Muscle of back (tissue), 11 donors: ENCODE results near the gene SORCS1. TPM values are rescaled to one million over a fixed set of nuclear protein-coding genes. Genes with fewer than 3 reads are reported as not detected.
A peak's percentile ranks its signal among the peaks of the same experiment; 100 is the strongest.
"Not testable (repeated sequence)": the region's sequence is repeated elsewhere in the genome, so short reads cannot be mapped to it uniquely, and the experiment has no call there.

Experiments used
- DNase-seq, 3 donors: peaks; one replicate each; pipeline versions ENCODE4 v3.0.0 to v3.0.0-alpha.2; 2013
- polyA plus RNA-seq, 10 donors: library from polyadenylated mRNA; unstranded; fragments of 120-200 nt; gene quantifications; one replicate each; pipeline ENCODE4 v1.2.1, GENCODE V29; 2013; ENCODE audit not compliant: insufficient read length in 10 of 10

SORCS1 gene
- polyA plus RNA-seq, 10 donors: 2.5 to 5.7 (median 4.0) TPM

DNA sequence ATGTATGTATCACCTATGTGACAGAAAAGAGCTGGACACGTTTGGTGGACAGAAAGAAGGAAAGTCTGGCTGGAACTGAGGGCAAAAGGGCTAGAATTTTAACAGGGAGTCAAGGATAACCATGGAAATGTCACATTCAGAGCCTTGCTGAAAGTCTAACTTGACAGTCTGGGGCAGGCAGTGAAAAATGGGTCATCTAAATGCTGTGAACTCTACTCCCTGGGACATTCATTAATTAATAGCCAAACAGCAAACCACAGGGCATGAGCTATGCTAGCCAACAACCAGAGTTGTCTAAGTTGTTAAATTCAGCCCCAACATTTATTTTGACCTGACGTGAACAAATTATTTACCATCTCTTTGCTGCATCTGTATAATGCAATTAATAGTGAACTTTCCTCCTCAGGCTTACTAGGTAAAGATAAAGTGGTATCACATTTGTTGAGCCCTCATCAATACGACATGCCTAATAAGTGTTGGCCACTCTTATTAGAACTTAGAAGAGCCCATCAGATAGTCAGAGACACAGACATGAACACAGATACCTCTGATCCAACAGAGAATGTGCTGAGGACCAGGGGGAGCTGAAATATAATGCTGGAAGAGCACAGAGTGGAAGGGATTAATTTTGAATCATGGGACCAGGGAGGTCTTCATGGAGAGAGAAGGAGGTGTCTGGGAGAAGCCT is 109.9 kb downstream of the SORCS1 start:
- no peak for DNase-seq

DNA sequence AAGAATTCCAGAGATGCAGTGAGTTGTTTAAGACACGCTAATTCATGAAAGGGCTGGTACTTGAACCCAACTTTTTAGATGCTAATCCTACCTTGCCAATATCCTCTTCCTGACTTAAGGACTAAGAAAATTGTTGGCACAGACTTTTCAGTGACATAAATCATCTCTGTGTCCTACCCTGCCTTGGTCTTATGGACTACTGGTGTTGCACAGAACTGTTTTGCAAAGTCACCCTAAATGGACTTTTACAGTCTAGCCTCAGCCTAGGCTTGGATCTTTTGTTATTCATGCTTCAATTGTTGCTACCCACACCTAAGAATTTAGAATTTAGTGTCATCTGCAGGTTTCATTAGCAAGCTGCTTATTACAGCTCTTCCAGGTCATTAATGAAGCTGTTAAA is 112.7 kb downstream of the SORCS1 start:
- DNase-seq: no peak

DNA sequence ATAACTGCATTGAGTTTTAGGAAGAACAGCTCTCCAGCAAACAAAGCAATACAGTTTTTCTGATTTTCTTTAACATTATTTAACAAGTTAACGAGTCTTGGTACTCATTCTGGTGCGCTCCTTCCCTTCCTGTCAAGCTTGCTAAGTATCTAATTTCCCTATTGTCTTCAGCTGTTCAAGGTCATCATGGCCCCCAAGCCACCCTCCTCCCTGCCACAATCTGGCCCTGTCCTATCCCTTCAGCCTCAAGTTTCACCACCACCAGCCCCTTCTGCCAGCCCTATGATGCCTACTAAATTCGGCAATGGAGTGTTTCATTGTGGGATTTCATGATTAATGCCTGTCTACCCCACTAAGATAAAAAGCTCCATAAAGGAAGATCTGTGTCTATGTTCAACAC is 121.0 kb downstream of the SORCS1 start:
- DNase-seq: no peak

DNA sequence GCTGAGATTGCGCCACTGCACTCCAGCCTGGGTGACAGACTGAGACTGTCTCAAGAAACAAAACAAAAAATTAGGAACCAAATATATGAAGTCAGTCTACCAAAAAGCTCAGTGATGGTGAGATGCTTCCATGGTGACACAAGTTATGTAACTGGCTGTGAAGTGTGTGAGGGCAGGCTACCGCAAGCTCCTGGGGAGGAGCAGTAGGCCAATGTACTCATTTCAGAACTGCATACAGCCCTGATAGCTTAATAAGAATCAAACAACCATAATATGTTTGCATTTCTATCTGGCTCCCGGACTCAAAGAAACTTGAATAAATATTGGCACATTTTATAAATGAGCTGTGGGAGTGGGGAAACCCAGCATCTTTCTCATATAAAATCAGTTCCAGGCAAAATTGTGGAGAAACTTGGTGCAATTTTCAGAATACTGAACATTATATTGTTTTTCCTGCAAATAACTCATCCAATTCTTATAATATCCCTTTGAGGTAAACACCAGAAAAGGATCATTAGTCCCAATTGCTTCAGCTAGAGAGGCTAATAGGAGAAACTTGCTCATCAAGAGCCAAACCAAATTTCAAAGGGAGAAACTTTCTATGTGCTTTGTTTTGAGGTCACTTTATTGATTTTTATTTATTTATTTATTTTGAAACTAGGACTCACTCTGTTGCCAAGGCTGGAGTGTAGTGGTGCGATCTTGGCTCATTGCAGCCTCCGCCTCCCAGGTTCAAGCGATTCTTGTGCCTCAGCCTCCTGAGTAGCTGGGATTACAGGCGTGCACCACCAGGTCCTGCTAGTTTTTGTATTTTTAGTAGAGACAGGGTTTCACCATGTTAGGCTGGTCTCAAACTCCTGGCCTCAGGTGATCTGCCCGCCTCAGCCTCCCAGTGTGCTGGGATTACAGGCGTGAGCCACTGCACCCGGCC is 127.0 kb downstream of the SORCS1 start:
- no peak for DNase-seq

DNA sequence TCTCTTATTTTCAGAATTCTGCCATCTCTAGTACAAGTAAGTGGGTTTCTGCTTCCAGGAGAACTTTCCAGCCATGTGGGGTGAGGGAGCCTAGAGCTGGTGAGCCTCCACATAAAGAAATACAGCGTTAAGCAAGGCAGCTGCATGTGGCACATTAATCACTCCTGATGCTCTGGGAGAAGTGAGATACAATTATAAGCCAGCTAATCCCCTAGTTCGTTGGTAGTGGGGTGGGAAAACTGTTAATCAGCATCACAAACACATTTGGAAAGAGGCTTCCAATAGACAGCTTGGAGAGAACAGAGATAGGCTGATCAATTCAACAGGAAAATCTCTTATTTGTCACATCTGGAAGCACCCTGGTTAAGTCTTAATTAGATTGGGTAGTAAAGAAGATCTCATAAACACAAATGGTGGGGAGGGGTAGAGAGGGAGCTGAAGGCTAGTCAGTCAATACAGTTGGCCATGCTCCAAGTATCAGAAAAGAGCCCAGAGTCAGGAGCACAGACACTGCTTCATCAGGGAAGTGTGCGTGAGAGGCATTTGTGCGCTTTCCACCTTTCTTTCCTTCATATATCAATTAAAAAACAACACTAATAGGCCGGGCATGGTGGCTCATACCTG is 130.6 kb downstream of the SORCS1 start:
- no peak for DNase-seq

DNA sequence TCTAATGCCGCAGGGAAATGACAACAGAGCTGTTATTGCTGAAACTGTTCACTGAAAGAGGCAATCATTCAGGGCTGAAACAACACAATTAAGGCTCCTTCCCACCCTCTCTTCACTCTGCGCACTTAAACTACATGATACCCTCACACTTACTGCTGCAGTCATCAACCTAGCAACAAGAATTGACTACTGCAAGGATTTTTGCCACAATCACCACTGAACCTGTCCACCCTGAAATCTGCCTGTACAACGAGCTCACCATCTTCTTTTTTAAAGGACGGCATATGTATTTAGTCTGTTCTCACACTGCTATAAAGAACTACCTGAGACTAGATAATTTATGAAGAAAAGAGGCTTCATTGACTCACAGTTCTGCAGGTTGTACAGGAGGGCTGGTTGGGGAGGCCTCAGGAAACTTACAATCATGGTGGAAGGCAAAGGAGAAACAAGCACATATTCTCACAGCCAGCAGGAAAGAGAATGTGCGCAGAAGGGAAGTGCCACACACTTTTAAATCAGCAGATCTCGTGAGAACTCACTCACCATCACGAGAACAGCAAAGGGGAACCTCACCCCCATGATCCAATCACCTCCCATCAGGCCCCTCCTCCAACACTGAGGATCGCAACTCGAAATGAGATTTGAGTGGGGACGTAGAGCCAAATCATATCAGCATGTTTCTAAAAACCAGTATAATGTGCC is 131.7 kb downstream of the SORCS1 start:
- no peak for DNase-seq

DNA sequence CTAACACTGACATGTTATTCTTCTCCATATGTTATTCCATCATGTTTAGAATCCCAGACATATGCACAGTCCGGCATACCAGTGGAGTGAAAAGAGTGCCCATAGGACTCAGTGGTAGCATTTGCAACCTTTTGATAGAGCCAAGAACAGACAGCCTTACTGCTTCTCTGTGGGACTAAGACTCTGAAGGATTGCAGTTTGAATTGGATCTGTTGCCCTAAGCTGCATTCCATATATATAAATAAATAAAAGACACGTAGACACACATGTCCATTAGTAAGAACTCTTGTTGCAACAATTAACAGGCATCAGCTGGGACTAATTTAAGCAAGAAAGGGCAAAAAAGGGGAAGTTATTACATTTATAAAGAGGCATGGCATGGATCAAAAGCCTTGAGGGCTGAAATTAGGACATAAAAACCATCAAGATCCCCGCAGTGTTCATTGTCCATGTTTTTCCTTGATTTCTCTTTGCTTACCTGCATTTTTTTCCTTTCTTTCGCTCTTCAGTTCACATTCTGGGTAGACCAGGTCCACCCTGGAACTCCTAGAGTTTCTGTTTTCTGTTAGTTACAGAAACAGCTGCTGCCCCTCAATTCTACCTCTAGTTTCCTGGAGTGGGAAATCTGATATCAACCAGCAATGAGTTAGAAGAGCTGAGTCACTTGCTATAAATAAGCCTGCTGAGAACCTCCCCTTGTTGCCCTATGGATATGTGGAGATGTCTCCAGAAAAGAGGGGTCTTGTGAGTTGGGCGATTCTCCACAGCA is 132.4 kb downstream of the SORCS1 start:
- peak; percentile 13 to 35 (median 34) for DNase-seq

DNA sequence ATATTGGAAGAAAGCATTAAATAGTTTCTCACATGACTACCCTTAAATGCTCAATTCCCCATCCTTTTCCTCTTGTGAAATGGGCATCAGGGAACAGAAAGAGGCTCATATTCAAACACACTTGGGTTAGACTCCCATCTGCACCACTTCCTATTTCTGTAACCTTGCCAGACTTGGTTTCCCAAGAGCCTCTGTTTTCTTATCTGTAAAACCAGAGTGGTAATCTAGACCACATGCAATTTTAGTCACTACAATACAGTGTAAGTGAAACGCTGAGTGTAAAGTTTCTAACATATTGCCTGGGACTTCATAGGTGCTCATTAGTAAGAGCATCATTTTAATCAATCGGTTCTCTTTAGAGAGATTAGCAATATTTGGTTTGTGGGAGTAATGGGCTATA is 136.3 kb downstream of the SORCS1 start:
- DNase-seq: no peak

DNA sequence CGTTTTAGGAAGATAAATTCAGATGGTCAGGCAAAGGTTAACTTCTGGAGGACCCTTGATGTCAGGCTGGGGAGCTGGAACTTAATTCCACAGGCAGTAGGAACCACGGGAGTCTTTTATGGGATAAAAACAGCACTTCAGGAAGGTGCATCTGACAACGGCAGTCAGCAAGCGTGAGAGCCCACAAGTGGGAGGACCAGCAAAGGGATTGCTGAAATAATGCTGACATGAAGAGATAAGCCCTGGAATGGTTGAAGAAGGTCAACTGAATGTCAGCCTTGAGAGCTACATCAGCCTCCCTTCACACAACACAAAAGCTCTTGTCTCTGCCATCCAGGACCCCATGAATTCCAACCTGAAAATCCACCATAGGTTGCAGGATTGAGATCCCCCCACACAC is 138.8 kb downstream of the SORCS1 start:
- no peak for DNase-seq

DNA sequence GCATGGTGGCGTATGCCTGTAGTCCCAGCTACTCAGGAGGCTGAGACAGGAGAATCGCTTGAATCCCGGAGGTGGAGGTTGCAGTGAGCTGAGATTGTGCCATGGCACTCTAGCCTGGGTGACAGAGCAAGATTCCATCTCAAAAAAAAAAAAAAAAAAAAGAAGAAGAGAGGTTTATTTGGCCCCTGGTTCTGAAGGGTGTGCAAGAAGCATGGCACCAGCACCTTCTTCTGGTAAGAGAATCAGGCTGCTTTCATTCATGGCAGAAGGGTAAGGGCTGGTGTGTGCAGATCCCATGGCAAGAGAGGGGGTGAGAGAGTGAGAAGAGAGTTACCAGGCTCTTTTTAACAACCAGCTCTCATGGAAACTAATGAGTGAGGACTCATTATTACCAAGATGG is 140.5 kb downstream of the SORCS1 start:
- DNase-seq: not testable (repeated sequence)

DNA sequence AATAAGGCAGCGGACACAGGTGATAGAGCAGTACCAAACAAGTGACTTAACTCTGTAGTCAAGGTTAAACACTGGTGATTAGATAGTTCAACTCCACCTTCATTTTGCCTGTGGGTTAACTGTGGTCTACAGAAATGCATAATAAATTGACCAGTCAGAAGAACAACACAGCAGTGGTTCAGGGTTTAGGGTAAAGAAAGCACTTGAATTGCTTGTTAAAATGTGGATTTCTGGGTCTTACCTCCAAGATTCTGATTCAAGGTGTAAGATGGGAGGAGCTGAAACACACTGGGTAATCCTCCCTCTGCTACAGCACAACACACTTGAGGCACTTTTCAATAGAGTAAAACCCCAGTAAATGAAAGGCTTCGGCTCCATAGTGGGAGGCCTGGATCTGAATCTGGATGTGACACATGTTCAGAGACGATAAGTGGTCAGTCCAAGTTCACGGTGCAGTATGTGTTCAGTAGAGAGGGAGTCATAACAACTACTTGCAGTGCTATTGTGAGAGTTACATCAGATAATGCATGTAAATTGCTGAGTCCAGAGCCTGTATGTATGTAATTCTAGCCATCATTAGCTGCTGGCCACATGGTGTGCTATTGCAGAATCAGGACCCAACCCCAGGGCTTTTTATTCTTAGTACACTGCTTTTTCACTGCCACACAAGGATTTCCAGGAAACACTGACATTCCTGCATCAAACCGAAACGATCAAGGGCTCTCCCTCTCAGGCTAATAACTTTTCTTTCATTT is 141.7 kb downstream of the SORCS1 start:
- no peak for DNase-seq

DNA sequence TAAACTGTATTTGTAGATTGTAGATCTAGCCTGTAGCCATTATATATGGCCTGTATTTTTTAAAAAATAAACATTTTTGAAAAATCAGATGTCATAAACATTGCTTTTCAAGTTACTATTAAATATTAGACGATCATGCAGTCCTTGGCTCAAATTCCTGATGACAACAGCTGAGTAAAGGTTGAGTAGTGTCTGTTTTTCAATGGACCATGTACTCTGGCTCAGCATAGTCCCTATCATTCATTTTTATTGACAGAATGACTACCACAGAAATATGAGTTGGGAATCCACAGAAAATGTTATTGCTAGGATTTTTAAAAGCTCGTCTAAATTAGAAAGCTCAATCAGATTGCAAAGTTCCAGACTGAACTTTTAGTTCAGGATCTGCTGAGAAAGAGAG is 145.4 kb downstream of the SORCS1 start:
- DNase-seq: no peak

DNA sequence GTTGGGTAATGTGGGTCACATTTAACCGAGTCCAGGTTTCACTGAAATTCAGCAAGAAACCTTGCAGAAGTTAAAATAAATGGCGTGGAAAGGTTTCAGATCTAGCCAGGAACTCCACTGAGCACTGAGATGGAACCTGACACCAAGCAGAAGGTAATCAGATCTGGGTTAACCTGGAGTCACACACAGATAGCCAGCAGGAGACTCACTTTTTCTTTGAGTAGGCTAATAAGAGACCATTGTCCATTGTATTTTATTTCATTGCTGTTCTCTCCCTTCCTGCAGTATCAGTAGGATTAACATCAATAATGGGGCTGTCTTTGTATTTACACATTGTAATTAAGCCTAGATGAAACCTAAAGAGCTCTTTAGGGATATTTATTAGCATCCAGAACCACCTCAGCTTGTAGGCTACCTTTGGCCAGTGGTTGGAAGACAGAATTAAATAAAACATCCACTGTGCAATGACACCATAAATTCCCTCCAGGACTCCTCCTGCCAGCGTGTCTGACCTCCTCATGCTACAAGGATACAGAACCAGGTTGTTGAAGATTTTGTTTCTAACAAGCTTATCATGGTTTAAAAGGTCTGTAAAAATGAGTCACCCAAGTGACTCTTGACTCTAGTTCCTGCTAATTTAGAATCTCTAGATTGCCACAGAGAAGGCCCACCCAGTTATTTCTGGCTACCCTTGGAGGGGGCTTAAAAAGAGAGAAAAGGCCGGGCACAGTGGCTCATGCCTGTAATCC is 151.1 kb downstream of the SORCS1 start:
- no peak for DNase-seq

DNA sequence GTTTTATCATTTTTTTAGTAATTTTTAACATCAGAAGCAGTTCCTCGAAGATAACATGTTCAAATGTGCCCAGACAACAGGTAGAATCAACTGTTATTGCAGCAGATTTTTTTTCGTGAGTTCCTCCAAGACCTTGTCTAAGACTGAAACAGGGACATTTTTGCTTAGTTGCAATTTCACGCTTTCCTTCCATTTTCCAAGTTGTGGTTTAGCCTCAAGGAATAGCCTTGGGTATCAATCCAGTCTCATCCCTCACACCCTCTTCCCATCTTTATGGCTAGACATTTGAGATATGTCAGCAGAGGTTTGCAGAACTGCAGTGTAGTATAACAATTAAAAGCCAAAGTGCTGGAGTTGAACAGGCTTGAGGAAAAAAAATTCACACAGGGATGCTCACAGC is 152.5 kb downstream of the SORCS1 start:
- DNase-seq: no peak

DNA sequence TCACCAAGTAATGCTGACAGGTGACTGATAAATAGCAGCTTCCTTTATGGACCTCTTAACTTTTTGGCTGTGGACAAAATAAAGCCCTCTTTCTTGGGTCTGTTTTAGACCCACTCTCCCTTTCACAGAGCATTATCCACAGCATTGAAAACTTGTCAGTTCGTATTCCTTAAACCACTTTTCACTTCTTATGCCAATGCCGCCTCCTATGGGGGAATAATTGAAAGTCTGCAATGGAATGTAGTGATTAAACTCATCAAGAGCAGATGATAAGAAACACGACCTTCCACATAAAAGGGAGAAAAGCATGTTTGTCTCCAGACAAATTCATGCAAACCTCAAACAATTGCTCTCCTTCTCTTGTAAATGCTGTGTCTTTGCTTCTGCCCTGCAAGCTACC is 153.4 kb downstream of the SORCS1 start:
- no peak for DNase-seq

DNA sequence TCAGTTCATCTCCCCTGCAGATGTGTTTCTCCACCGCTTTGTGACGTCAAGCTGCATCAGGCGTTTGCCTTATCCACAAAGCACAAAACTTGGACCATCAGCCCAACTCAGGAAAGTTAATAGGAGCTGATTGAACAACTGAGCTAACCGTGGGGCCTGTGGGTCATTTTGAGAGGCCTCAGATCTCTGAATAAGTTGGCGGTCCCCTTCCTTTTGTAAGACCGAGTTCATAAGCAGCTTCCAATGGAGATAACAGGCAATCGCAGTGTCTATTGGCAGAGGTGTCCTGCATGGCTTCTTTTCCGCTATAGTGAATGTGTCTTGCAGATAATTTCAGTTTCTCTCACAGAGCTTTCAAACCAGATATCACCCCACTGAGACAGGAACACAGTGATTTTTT is 154.0 kb downstream of the SORCS1 start:
- no peak for DNase-seq

DNA sequence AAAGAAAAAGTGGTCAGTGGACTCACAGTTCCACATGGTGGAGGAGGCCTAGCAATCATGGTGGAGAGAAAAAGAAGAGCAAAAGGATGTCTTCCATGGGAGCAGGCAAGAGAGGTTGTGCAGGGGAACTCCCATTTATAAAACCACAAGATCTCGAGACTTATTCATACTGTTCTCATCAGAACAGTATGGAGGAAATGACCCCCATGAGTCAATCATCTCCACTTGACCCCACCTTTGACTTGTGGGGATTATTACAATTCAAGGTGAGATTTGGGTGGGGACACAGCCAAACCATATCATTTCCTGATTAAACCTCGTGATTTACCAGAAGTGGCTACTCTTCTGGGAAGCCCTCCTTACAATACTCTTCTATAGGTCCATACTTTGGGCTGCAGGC is 160.1 kb downstream of the SORCS1 start:
- DNase-seq: no peak

DNA sequence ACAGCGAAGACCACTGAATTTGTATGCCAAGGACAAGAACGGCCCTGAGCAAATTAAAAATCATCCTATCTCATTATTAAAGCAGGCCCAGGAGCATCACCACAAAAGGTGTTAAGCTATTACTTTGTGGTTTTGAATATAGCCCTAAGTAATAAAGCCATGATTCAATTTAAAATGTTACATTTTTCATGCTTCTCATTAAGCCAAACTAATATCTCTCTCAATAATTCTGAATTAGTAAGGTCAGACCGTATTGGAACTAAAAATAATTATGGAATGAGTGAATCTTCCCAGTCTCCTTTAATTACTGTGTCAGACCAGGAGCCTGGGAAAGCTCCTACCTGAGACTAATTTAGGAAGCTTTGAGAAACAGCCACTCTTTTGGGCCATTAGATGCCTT is 162.4 kb downstream of the SORCS1 start:
- DNase-seq: no peak

DNA sequence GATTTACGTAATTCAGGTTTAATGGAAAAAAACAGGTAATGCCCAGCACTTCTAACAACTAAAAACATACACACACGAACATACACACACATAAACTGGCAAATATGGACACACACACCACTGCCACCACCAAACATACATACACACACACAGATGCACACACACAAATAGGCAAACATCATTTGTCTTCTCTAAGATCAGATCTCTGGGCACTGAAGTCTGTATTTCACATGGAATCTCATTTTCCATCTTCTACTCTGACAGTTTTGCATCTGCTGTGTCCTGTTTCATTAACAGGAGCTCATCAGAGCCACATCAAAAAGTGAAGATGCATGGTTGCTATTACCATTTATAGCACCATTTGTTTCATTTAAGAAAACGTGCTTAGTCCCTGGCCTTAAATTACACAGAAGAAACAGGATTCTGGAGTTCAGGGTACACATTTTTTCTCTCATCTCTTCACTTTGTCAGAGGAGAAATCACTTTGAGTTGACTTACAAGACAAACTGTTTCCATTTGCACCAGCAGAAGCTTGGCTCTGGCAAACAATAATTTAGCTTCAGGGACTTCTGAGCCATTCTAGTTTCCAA is 165.3 kb downstream of the SORCS1 start:
- no peak for DNase-seq
